Measurements from ENCODE around the gene STAP2. TPM values are rescaled to one million over a fixed set of nuclear protein-coding genes. Genes with fewer than 3 reads are reported as not detected.

The STAP2 gene
- polyA plus RNA-seq, 1 donor (not counting 4 experiments of a cell fraction or from before 2014, with no cell fraction given) = 60.0 TPM

- H2AFZ ChIP-seq (ENCODE audit: control insufficient read depth, low read length) = no peak overlapping the region
- H3K4me3 ChIP-seq (ENCODE audit: control insufficient read depth in 2 of 3, extremely low read depth in 1 of 3, insufficient read depth in 2 of 3, low read depth in 1 of 3, low read length in 3 of 3) = no peak overlapping the region
- dilution Hi-C loops (cut with MboI; ENCODE audit: extremely low pct_ligation_motif_present, low sequenced_read_pairs) = no loop called here
- TF ChIP-seq CTCF (optimal IDR thresholded peaks at IDR 0.05 in 1 of 3, IDR thresholded peaks at IDR 0.05 in 1 of 3, conservative IDR thresholded peaks at IDR 0.05 in 1 of 3; ENCODE audit: extremely low read depth in 1 of 3, insufficient read depth in 2 of 3, low read length in 3 of 3) = no peak
- TF ChIP-seq EZH2 (IDR thresholded peaks at IDR 0.05; ENCODE audit: low read length) = no peak
- no peak overlapping the region for H3K4me2 ChIP-seq (ENCODE audit: control insufficient read depth, extremely low read depth, insufficient read depth, low read depth, low read length)
- H3K9ac ChIP-seq (ENCODE audit: control insufficient read depth, extremely low read depth, insufficient read depth, low read length) = no peak overlapping the region
- no peaks in the 10 kb centered on the region for H3K79me2 ChIP-seq (ENCODE audit: control insufficient read depth, insufficient read depth, low read length)
- no peaks in the 10 kb centered on the region for H4K20me1 ChIP-seq (ENCODE audit: control insufficient read depth, extremely low read depth, insufficient read depth, low read length)
- no peak for FAIRE-seq
- H3K27me3 ChIP-seq (ENCODE audit: control insufficient read depth, extremely low read depth, insufficient read depth, low read length) = no peaks in the 10 kb centered on the region
- no peaks in the 10 kb centered on the region for H3K9me3 ChIP-seq (ENCODE audit: control insufficient read depth, low read depth, low read length)
- peaks cover 0 to 4% of the 10 kb centered on the region in 2 experiments for H3K36me3 ChIP-seq (ENCODE audit: control insufficient read depth in 2 of 2, extremely low read depth in 1 of 2, insufficient read depth in 2 of 2, low read length in 2 of 2)
- DNase-seq (ENCODE audit: low read depth, low spot score) = no peak
- H3K9me1 ChIP-seq (ENCODE audit: control insufficient read depth, extremely low read depth, insufficient read depth, low read length) = no peaks in the 10 kb centered on the region
- H3K27ac ChIP-seq (ENCODE audit: control insufficient read depth, insufficient read depth, low read length) = no peak overlapping the region
- no peaks in the 10 kb centered on the region for H3K4me1 ChIP-seq (ENCODE audit: control insufficient read depth, extremely low read depth, insufficient read depth, low read length)
Observed at GRCh38 chr19:4320419-4320818, 18.2 kb downstream of the STAP2 start.

- DNase-seq (ENCODE audit: low read depth, low spot score) = no peak
- no peak for FAIRE-seq
- H3K27ac ChIP-seq (ENCODE audit: control insufficient read depth, insufficient read depth, low read length) = no peak overlapping the region
- H2AFZ ChIP-seq (ENCODE audit: control insufficient read depth, low read length) = no peak overlapping the region
- H3K9me3 ChIP-seq (ENCODE audit: control insufficient read depth, low read depth, low read length) = no peaks in the 10 kb centered on the region
- dilution Hi-C loops (cut with MboI; ENCODE audit: extremely low pct_ligation_motif_present, low sequenced_read_pairs) = no loop called here
- no peak for TF ChIP-seq CTCF (optimal IDR thresholded peaks at IDR 0.05 in 1 of 3, IDR thresholded peaks at IDR 0.05 in 1 of 3, conservative IDR thresholded peaks at IDR 0.05 in 1 of 3; ENCODE audit: extremely low read depth in 1 of 3, insufficient read depth in 2 of 3, low read length in 3 of 3)
- TF ChIP-seq EZH2 (IDR thresholded peaks at IDR 0.05; ENCODE audit: low read length) = no peak
- no peak overlapping the region for H3K9ac ChIP-seq (ENCODE audit: control insufficient read depth, extremely low read depth, insufficient read depth, low read length)
- no peaks in the 10 kb centered on the region for H3K79me2 ChIP-seq (ENCODE audit: control insufficient read depth, insufficient read depth, low read length)
- no peak overlapping the region for H3K4me3 ChIP-seq (ENCODE audit: control insufficient read depth in 2 of 3, extremely low read depth in 1 of 3, insufficient read depth in 2 of 3, low read depth in 1 of 3, low read length in 3 of 3)
- H3K4me2 ChIP-seq (ENCODE audit: control insufficient read depth, extremely low read depth, insufficient read depth, low read depth, low read length) = no peak overlapping the region
- no peaks in the 10 kb centered on the region for H4K20me1 ChIP-seq (ENCODE audit: control insufficient read depth, extremely low read depth, insufficient read depth, low read length)
- H3K27me3 ChIP-seq (ENCODE audit: control insufficient read depth, extremely low read depth, insufficient read depth, low read length) = no peaks in the 10 kb centered on the region
- H3K36me3 ChIP-seq (ENCODE audit: control insufficient read depth in 2 of 2, extremely low read depth in 1 of 2, insufficient read depth in 2 of 2, low read length in 2 of 2) = peaks cover 0 to 1% of the 10 kb centered on the region in 2 experiments
- H3K9me1 ChIP-seq (ENCODE audit: control insufficient read depth, extremely low read depth, insufficient read depth, low read length) = no peaks in the 10 kb centered on the region
- no peaks in the 10 kb centered on the region for H3K4me1 ChIP-seq (ENCODE audit: control insufficient read depth, extremely low read depth, insufficient read depth, low read length)
Observed at GRCh38 chr19:4319067-4319718, 19.4 kb downstream of the STAP2 start.
